Measurements from ENCODE around the gene APOBEC3F.

The APOBEC3F gene

GRCh38 chr22:39080052-39080762 lies 39.5 kb downstream of the APOBEC3F start:
- Histone ChIP-seq H3K9ac (ENCODE audit: low read length in 5 of 5) (no peak overlapping the region), H3K27ac (ENCODE audit: low read depth, low read length) (no peak overlapping the region), H3K4me1 (ENCODE audit: control insufficient read depth in 5 of 5, insufficient read depth in 5 of 5, low read length in 5 of 5) (peaks cover 0 to 14% (median 6%) of the 10 kb centered on the region in 5 donors), H3K9me3 (ENCODE audit: control insufficient read depth in 5 of 5, low read length in 5 of 5) (no peaks in the 10 kb centered on the region), H3K27me3 (ENCODE audit: control insufficient read depth in 5 of 5, insufficient read depth in 4 of 5, low read length in 5 of 5) (peaks cover 0 to 5% (median 3%) of the 10 kb centered on the region in 5 donors), H3K4me3 (ENCODE audit: low read depth in 1 of 5, low read length in 5 of 5) (no peak overlapping the region), H3K36me3 (ENCODE audit: control insufficient read depth in 5 of 5, insufficient read depth in 5 of 5, low read length in 5 of 5) (peaks cover 0 to 23% (median 4%) of the 10 kb centered on the region in 5 donors)

GRCh38 chr22:39081016-39081415 lies 40.4 kb downstream of the APOBEC3F start:
- no peaks in the 10 kb centered on the region for H3K9me3 ChIP-seq (ENCODE audit: control insufficient read depth in 5 of 5, low read length in 5 of 5)
- H3K9ac ChIP-seq (ENCODE audit: low read length in 5 of 5): no peak overlapping the region
- H3K27me3 ChIP-seq (ENCODE audit: control insufficient read depth in 5 of 5, insufficient read depth in 4 of 5, low read length in 5 of 5): peaks cover 0 to 5% (median 3%) of the 10 kb centered on the region in 5 donors
- H3K4me3 ChIP-seq (ENCODE audit: low read depth in 1 of 5, low read length in 5 of 5): no peak overlapping the region
- no peak overlapping the region for H3K27ac ChIP-seq (ENCODE audit: low read depth, low read length)
- peaks cover 0 to 14% (median 6%) of the 10 kb centered on the region in 5 donors for H3K4me1 ChIP-seq (ENCODE audit: control insufficient read depth in 5 of 5, insufficient read depth in 5 of 5, low read length in 5 of 5)
- H3K36me3 ChIP-seq (ENCODE audit: control insufficient read depth in 5 of 5, insufficient read depth in 5 of 5, low read length in 5 of 5): peaks cover 0 to 23% (median 4%) of the 10 kb centered on the region in 5 donors

DNA sequence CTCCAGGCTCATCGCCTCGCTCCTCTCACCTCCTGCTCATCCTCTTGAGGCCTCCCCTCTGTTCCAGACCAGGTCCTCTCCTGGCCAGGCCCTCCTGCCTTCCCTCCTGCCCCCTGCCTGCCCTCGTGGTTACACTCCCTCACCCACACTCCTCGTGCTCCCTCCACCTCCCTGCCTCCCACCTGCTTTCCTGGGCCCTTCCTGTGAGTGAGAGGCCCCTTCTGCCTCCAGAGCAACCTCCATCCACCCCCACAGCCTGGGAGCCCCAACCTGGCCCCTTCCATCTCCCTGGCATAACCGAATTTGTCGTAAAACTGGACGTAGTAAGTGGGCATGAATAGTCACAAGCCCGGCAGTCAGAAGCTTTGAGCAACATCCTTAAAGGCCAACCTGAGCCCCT lies 40.9 kb downstream of the APOBEC3F start:
- H3K27ac ChIP-seq (ENCODE audit: low read depth, low read length): no peak overlapping the region
- peaks cover 0 to 9% (median 6%) of the 10 kb centered on the region in 5 donors for H3K4me1 ChIP-seq (ENCODE audit: control insufficient read depth in 5 of 5, insufficient read depth in 5 of 5, low read length in 5 of 5)
- H3K9ac ChIP-seq (ENCODE audit: low read length in 5 of 5): no peak overlapping the region
- no peaks in the 10 kb centered on the region for H3K9me3 ChIP-seq (ENCODE audit: control insufficient read depth in 5 of 5, low read length in 5 of 5)
- H3K27me3 ChIP-seq (ENCODE audit: control insufficient read depth in 5 of 5, insufficient read depth in 4 of 5, low read length in 5 of 5): peaks cover 0 to 5% (median 3%) of the 10 kb centered on the region in 5 donors
- H3K36me3 ChIP-seq (ENCODE audit: control insufficient read depth in 5 of 5, insufficient read depth in 5 of 5, low read length in 5 of 5): peaks cover 0 to 23% (median 4%) of the 10 kb centered on the region in 5 donors
- no peak overlapping the region for H3K4me3 ChIP-seq (ENCODE audit: low read depth in 1 of 5, low read length in 5 of 5)

DNA sequence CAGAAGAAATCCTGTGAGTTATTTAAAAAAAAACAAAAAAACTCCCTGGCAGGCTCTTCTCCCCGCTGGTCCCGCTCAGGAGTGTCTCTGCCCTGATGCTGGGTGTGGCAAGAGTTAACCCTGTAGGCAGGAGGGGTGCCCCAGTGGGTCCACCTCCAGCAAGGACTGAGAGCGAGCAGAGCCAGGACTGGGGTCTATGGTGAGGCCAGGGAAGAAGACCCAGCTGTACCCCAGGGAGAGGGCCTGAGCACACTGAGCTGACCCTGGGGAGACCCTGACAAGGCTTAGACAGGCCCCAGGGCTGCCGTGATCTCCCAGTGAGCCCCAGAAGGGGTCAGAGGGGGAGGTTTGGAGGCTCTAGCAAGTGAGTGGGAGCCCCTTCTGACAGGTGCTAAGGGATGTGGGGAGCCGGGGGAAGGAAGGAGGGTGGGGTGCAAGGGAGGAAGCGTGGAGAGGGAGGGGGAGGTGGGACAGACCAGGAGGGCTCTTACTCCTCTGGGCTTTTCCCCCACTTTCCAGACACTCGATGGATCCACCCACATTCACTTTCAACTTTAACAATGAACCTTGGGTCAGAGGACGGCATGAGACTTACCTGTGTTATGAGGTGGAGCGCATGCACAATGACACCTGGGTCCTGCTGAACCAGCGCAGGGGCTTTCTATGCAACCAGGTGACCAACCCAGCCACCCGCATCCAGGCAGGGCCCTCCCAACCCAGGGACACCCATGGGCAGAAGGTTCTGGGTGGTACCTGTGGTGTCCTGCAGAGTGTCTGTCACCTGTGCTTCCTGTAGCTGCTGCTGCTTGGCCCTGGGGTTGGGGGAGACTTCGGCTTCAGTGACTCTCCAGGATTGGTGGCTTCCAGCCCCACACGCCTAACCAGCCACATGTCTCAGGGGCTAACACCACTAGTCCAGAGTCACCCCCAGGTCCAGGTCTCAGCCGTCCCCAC lies 42.8 kb downstream of the APOBEC3F start:
- Histone ChIP-seq H3K4me1 (ENCODE audit: control insufficient read depth in 5 of 5, insufficient read depth in 5 of 5, low read length in 5 of 5) (peaks cover 0 to 3% (median 0%) of the 10 kb centered on the region in 5 donors), H3K4me3 (ENCODE audit: low read depth in 1 of 5, low read length in 5 of 5) (no peak overlapping the region), H3K9ac (ENCODE audit: low read length in 5 of 5) (no peak overlapping the region), H3K9me3 (ENCODE audit: control insufficient read depth in 5 of 5, low read length in 5 of 5) (no peaks in the 10 kb centered on the region), H3K27me3 (ENCODE audit: control insufficient read depth in 5 of 5, insufficient read depth in 4 of 5, low read length in 5 of 5) (peaks cover 0 to 7% (median 3%) of the 10 kb centered on the region in 5 donors), H3K27ac (ENCODE audit: low read depth, low read length) (no peak overlapping the region), H3K36me3 (ENCODE audit: control insufficient read depth in 5 of 5, insufficient read depth in 5 of 5, low read length in 5 of 5) (peaks cover 0 to 23% (median 4%) of the 10 kb centered on the region in 5 donors)

GRCh38 chr22:39084666-39085065 lies 44.0 kb downstream of the APOBEC3F start:
- no peak overlapping the region for H3K4me3 ChIP-seq (ENCODE audit: low read depth in 1 of 5, low read length in 5 of 5)
- peaks cover 0 to 23% (median 4%) of the 10 kb centered on the region in 5 donors for H3K36me3 ChIP-seq (ENCODE audit: control insufficient read depth in 5 of 5, insufficient read depth in 5 of 5, low read length in 5 of 5)
- peaks cover 0 to 12% (median 4%) of the 10 kb centered on the region in 5 donors for H3K27me3 ChIP-seq (ENCODE audit: control insufficient read depth in 5 of 5, insufficient read depth in 4 of 5, low read length in 5 of 5)
- no peak overlapping the region for H3K27ac ChIP-seq (ENCODE audit: low read depth, low read length)
- peaks cover 0 to 3% (median 0%) of the 10 kb centered on the region in 5 donors for H3K4me1 ChIP-seq (ENCODE audit: control insufficient read depth in 5 of 5, insufficient read depth in 5 of 5, low read length in 5 of 5)
- H3K9me3 ChIP-seq (ENCODE audit: control insufficient read depth in 5 of 5, low read length in 5 of 5): no peaks in the 10 kb centered on the region
- H3K9ac ChIP-seq (ENCODE audit: low read length in 5 of 5): no peak overlapping the region

- peaks cover 0 to 3% (median 0%) of the 10 kb centered on the region in 5 donors for H3K4me1 ChIP-seq (ENCODE audit: control insufficient read depth in 5 of 5, insufficient read depth in 5 of 5, low read length in 5 of 5)
- no peak overlapping the region for H3K9ac ChIP-seq (ENCODE audit: low read length in 5 of 5)
- H3K9me3 ChIP-seq (ENCODE audit: control insufficient read depth in 5 of 5, low read length in 5 of 5): no peaks in the 10 kb centered on the region
- no peak overlapping the region for H3K27ac ChIP-seq (ENCODE audit: low read depth, low read length)
- H3K4me3 ChIP-seq (ENCODE audit: low read depth in 1 of 5, low read length in 5 of 5): no peak overlapping the region
- H3K27me3 ChIP-seq (ENCODE audit: control insufficient read depth in 5 of 5, insufficient read depth in 4 of 5, low read length in 5 of 5): peaks cover 0 to 24% (median 16%) of the 10 kb centered on the region in 5 donors
- peaks cover 0 to 6% (median 0%) of the 10 kb centered on the region in 5 donors for H3K36me3 ChIP-seq (ENCODE audit: control insufficient read depth in 5 of 5, insufficient read depth in 5 of 5, low read length in 5 of 5)
Observed at GRCh38 chr22:39087098-39087497, 46.4 kb downstream of the APOBEC3F start.

DNA sequence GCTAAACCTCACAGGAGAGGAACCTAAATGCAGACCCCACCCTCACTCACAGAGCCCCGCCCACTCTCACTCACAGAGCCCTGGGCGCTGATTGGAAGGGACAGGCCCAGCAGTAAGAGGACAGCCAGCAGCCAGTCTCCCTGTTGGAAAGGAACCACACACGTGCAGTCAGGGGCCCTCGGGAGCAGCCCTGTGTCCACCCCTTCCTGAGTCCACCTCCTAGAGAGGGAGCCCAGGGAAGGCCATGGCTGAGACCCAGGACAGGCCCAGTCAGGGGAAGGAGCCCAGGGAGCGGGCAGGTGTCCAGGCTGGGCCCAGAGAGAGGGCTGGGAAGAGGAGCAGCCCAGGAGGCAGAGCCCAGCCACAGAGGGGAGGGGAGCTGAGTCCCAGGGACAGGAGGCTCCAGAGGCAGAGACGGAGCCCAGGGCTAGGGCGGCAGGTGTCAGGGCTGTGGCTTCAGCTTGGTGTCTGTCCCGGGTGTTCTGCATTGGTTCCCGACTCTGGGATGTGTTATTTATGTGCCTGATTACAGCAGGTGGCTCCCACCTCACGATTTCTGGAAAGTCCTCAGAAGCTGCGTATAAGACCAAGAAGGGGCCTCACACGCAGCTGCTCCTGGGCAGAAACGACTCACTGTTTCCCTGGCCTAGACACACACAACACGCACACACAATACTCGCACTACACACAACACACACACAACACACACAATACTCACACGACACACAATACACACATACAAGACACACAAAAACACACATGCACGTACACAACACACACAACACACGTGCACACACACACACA lies 47.4 kb downstream of the APOBEC3F start:
- no peaks in the 10 kb centered on the region for H3K9me3 ChIP-seq (ENCODE audit: control insufficient read depth in 5 of 5, low read length in 5 of 5)
- H3K4me3 ChIP-seq (ENCODE audit: low read depth in 1 of 5, low read length in 5 of 5): no peak overlapping the region
- peaks cover 0 to 5% (median 0%) of the 10 kb centered on the region in 5 donors for H3K36me3 ChIP-seq (ENCODE audit: control insufficient read depth in 5 of 5, insufficient read depth in 5 of 5, low read length in 5 of 5)
- peaks cover 0 to 3% (median 0%) of the 10 kb centered on the region in 5 donors for H3K4me1 ChIP-seq (ENCODE audit: control insufficient read depth in 5 of 5, insufficient read depth in 5 of 5, low read length in 5 of 5)
- no peak overlapping the region for H3K27ac ChIP-seq (ENCODE audit: low read depth, low read length)
- H3K9ac ChIP-seq (ENCODE audit: low read length in 5 of 5): peak overlapping the region in 1 of 5 donors; percentile 41
- H3K27me3 ChIP-seq (ENCODE audit: control insufficient read depth in 5 of 5, insufficient read depth in 4 of 5, low read length in 5 of 5): peaks cover 0 to 24% (median 16%) of the 10 kb centered on the region in 5 donors

GRCh38 chr22:39088685-39089032 lies 48.0 kb downstream of the APOBEC3F start:
- no peak overlapping the region for H3K4me3 ChIP-seq (ENCODE audit: low read depth in 1 of 5, low read length in 5 of 5)
- H3K9me3 ChIP-seq (ENCODE audit: control insufficient read depth in 5 of 5, low read length in 5 of 5): no peaks in the 10 kb centered on the region
- H3K27ac ChIP-seq (ENCODE audit: low read depth, low read length): no peak overlapping the region
- H3K9ac ChIP-seq (ENCODE audit: low read length in 5 of 5): no peak overlapping the region
- peaks cover 0 to 24% (median 15%) of the 10 kb centered on the region in 5 donors for H3K27me3 ChIP-seq (ENCODE audit: control insufficient read depth in 5 of 5, insufficient read depth in 4 of 5, low read length in 5 of 5)
- H3K4me1 ChIP-seq (ENCODE audit: control insufficient read depth in 5 of 5, insufficient read depth in 5 of 5, low read length in 5 of 5): peaks cover 0 to 3% (median 0%) of the 10 kb centered on the region in 5 donors
- peaks cover 0 to 3% (median 0%) of the 10 kb centered on the region in 5 donors for H3K36me3 ChIP-seq (ENCODE audit: control insufficient read depth in 5 of 5, insufficient read depth in 5 of 5, low read length in 5 of 5)

DNA sequence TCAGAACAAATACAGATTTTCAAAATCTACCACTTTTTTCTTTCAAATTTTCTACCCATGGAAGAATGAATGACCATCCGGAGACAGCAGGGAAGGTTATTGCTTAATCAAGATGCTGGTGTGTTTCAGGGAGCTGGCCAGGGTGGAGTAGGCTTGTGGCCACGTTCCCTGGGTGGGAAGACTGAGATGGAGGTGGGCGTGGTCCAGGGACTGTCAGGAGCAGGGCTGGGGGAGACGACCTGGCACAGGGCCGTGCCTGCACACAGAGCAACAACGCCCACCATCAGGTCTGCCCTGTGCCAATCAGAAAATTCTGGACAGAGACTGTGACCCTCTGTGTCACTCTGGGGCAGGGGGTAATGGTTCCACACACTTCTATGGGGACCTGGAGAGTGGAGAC lies 49.3 kb downstream of the APOBEC3F start:
- H3K9me3 ChIP-seq (ENCODE audit: control insufficient read depth in 5 of 5, low read length in 5 of 5): no peaks in the 10 kb centered on the region
- H3K4me1 ChIP-seq (ENCODE audit: control insufficient read depth in 5 of 5, insufficient read depth in 5 of 5, low read length in 5 of 5): peaks cover 0 to 3% (median 0%) of the 10 kb centered on the region in 5 donors
- H3K27me3 ChIP-seq (ENCODE audit: control insufficient read depth in 5 of 5, insufficient read depth in 4 of 5, low read length in 5 of 5): peaks cover 0 to 19% (median 12%) of the 10 kb centered on the region in 5 donors
- no peak overlapping the region for H3K4me3 ChIP-seq (ENCODE audit: low read depth in 1 of 5, low read length in 5 of 5)
- no peaks in the 10 kb centered on the region for H3K36me3 ChIP-seq (ENCODE audit: control insufficient read depth in 5 of 5, insufficient read depth in 5 of 5, low read length in 5 of 5)
- no peak overlapping the region for H3K9ac ChIP-seq (ENCODE audit: low read length in 5 of 5)
- H3K27ac ChIP-seq (ENCODE audit: low read depth, low read length): no peak overlapping the region
